HUES64 (cell line): Measurements from ENCODE around the gene MPO.

ENCODE experiments used
- H3K27ac ChIP-seq: 2 replicates; pipeline ENCODE4 v1.7.0; 2013; ENCODE audit warnings: low read depth, low read length, inconsistent platforms
- H3K27me3 ChIP-seq: 2 replicates; pipeline ENCODE4 v1.6.1; 2013; ENCODE audit warnings: mild to moderate bottlenecking, low read length; ENCODE audit not compliant: insufficient read depth
- H3K36me3 ChIP-seq: 2 replicates; pipeline ENCODE4 v1.6.1; 2013; ENCODE audit warnings: mild to moderate bottlenecking, low read length; ENCODE audit not compliant: insufficient read depth
- H3K4me1 ChIP-seq: 2 replicates; pipeline ENCODE4 v1.6.1; 2013; ENCODE audit warnings: mild to moderate bottlenecking, low read length, moderate library complexity; ENCODE audit not compliant: insufficient read depth
- H3K4me3 ChIP-seq: 2 replicates; pipeline ENCODE4 v1.5.1; 2013; ENCODE audit warnings: mild to moderate bottlenecking, low read length, moderate library complexity
- H3K9ac ChIP-seq: 2 replicates; pipeline ENCODE4 v1.6.1; 2013; ENCODE audit warnings: mild to moderate bottlenecking, low read depth, low read length
- H3K9me3 ChIP-seq: 2 replicates; pipeline ENCODE4 v1.6.1; 2013; ENCODE audit warnings: low read depth, low read length; ENCODE audit not compliant: insufficient read depth
- WGBS: fragments of 150-250, 120-280 bp; methylation state at CpG from one replicate; pipeline ENCODE4 v1.1.7; 2013; ENCODE audit warnings: missing lambda C conversion rate; 5-methylcytosine and 5-hydroxymethylcytosine counted together

The MPO gene

DNA sequence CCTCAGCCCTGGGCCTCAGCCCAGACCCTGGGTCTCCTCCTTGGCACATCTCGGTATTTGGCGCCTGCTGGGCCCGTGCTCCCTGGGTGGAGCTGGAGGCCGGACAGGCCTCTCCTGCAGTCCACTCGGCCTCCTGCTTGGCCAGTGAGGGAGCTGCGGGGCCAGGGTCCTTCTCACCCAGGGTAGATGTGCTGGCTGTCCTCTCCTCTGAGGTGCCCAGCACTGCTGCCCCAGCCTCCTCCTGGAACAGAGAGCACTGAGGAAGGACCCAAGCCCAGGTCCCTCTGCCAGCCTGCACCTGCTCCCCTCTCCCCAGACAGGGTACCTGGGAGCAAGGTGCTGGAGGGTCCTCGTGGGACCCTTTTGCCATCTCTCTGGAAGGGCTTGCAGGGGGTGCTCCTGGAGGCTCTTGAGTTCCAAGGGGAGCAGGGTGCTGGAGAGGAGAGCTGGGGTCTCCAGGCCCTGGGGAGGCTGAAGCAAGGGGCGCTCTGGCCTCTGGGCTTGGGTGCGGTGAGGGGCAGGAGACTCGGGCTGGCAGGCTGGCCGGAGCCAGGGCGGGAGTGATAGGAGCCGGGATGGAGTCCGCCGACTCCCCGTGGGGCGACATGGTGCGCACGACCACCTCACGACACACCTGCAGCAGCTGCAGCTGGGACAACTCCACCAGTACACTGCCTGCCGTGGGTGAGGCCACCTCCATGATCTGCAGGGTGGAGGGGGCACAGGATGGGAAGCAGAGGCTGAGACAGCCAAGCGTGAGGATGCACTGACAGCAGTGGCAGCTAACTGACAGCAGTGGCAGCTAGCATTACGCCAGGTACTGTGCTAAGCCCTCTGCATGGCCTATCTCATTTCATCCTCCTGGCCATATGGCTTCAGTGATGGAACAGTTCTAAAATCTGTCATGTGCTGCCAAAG lies 30.0 kb upstream of the MPO start:
- Histone ChIP-seq H3K27ac (no peak overlapping the region), H3K27me3 (no peaks in the 10 kb centered on the region), H3K36me3 (no peaks in the 10 kb centered on the region), H3K9me3 (no peaks in the 10 kb centered on the region), H3K4me3 (no peak overlapping the region), H3K4me1 (no peaks in the 10 kb centered on the region; the same call in 1 of the 2 replicates), H3K9ac (no peak overlapping the region)
- 90% methylated on average over 23 of the region's 23 CpGs for WGBS

DNA sequence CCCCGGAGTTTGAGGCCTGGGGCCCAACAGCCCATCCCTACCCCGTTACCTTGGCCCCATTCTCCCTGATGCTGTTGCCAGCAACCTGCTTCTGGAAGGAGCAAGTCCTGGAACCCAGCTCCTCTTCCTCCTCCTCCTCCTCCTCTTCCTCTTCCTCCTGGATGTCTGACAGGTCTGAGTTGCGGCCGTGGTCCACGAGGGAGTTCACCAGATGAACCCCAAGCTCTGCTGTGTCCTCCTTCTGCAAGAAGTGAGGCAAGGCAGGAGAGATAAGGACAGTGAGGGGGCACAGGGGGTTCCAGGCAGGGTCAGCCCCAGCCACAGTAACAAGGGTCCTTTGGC lies 29.2 kb upstream of the MPO start:
- 87% methylated on average over 5 of the region's 5 CpGs for WGBS
- no peaks in the 10 kb centered on the region for H3K27me3 ChIP-seq
- no peak overlapping the region for H3K9ac ChIP-seq
- no peak overlapping the region for H3K27ac ChIP-seq
- no peak overlapping the region for H3K4me3 ChIP-seq
- no peaks in the 10 kb centered on the region for H3K36me3 ChIP-seq
- no peaks in the 10 kb centered on the region for H3K9me3 ChIP-seq
- H3K4me1 ChIP-seq, result no peaks in the 10 kb centered on the region; the same call in 1 of the 2 replicates

DNA sequence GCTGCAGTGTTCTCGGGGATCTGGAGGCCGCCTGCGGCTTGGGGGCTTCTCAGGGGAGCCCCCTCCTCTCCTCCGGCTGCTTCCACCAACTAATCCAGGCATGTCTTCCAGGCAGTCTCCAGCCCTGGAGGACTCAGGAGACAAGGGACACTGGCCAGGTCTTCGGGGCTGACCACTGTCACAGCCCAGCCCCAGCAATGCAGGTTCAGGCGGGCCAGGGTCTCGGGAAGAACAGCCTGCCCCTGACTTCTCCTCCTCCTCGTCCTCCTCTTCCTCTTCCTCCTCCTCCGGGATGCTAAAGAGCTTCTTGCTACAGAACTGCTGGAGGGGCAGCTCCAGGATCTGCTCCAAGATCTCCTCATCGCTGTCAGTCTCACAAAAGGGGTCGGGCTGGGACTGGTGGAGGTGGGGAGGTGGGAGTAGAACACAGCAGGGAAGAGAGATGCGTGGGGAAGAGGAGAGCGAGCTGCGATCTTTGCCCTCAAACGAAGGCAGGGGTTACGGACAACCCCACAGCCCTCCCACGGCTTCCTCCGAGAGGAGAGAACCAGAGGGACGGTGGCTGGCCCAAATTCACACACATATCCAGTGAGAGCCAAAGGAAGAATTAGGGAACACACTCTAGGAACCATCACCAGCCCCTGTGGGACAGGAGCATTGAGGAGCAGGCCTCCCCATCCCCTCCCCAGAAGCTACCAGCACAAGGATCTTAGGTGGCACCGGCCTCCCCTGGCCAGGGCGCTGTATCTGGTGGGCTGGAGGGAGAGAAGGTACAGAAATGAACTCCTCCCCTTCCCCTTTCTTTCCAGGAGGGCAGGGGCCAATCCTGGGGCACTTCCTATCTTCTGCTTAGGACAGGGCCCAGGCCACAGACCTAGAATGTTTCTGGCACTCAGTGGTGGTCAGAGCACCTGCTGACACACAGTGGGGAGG lies 28.5 kb upstream of the MPO start:
- Histone ChIP-seq H3K4me1 (no peaks in the 10 kb centered on the region; the same call in none of the 2 replicates), H3K4me3 (no peak overlapping the region), H3K27me3 (no peaks in the 10 kb centered on the region), H3K9me3 (no peaks in the 10 kb centered on the region), H3K27ac (no peak overlapping the region), H3K36me3 (no peaks in the 10 kb centered on the region), H3K9ac (no peak overlapping the region)
- WGBS, result 83% methylated on average over 19 of the region's 21 CpGs

DNA sequence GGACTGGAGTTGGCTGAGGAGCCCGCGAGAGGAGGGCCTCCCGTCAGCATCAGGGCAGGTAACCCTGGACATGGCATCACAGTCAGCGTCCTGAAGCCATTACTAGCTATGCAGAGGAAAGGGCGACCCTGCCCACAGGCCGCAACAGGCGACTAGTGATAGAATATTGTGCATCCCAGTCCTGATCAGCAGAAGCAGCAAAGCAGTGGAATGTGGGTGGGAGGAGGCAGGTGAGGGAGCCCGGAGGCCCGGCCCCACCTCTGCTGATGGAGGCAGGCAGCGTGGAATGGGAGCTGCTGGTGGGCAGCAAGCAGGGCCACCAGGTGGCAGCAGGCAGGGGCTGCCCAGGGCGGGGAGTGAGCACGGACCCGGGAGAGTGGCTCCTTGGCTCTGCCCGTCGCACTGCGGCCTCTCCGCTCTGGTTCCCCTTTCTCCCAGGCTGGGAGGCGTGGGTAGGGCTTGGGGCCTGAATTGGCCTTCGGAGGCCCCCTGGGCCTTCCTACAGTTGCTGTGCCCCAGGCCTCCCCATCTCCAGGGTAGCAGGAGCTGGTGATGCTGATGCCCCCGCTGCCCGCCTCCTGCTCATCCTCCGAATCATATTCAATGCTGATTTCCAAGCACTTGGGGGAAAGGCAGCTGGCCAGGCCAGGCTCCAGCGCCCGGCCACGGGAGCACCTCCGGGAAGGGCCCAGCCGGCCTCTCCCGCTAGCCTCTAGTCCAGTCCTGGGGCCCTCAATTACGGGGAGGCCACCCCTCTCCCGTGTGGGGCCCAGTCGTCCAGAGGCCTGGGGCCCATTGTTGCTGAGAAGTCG lies 27.6 kb upstream of the MPO start:
- WGBS, result 81% methylated on average over 32 of the region's 32 CpGs
- Histone ChIP-seq H3K27me3 (no peaks in the 10 kb centered on the region), H3K27ac (no peak overlapping the region), H3K4me3 (no peak overlapping the region), H3K36me3 (no peaks in the 10 kb centered on the region), H3K4me1 (peaks cover 5% of the 10 kb centered on the region), H3K9ac (no peak overlapping the region), H3K9me3 (no peaks in the 10 kb centered on the region)

DNA sequence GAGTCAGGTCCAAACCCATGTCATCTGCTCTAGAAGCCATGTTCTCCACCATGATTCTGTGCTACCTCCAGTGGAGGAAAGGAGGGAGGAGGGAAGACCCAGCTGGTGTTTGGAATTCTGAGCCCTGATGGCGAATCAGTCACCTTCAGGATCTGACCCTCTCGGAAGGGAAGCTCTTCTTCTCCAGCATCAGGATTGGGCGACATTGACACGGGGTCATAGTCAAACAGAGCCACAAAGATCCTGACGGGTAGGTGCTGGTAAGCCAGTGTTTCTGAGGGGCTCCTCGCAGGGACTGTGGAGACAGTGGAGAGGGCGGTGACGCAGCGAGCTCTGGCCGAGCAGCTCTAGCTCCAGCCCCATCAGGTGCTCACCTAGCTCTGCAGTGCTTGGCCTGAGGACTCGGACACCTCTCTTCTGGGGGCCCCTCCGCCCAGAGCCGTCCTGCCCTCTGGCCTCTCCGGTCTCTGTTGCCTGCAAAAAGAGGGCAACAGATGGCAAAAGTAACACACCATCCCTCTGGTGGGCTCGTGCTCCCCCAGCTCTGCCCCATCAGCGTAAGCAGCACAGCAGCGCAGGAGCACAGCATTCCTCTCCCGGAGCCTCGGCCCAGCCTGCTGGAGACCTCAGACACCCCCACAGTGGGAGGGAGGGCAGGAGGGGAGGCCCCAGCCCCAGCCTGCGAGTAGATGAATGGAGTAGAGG lies 26.9 kb upstream of the MPO start:
- 95% methylated on average over 20 of the region's 20 CpGs for WGBS

DNA sequence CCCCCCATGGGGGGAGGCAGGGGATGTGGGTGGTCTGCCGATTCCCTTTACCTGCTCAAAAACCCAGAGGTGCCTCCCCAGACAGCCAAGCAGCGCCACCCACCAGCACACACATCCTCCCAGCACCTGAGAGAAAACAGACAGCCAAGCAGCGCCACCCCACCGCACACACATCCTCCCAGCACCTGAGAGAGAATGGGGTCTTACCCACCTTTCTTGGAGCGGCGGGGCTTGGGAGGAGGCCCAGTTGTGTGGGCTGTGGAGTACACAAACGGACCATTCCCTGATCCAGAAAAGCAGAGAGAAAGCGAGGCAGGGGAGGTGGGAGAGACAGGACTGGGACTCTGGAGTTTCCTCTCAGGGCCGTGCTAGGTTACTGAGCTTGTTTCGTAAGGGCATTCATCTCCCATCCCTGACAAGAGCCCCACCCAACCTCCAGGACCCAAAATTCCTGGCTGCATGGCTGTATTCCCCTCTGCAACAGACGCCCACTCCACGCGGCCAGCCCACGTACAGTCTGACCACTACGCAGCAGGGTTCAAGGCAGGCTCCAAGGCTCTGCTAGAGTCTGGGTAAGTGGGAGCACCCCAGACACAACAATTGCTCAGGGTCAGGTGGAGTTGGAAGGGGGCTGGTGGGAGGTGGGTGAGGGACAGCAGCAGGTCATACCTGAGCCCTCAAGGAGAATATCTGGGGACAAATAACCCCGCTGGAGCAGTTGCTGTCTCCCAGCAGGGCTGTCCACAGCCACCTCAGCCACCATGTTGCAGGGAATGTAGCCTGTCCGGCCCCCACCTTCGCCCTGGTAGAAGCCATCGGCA lies 25.6 kb upstream of the MPO start:
- no peaks in the 10 kb centered on the region for H3K9me3 ChIP-seq
- no peak overlapping the region for H3K9ac ChIP-seq
- WGBS, result 93% methylated on average over 18 of the region's 19 CpGs
- H3K36me3 ChIP-seq, result no peaks in the 10 kb centered on the region
- H3K4me3 ChIP-seq, result no peak overlapping the region
- H3K27me3 ChIP-seq, result no peaks in the 10 kb centered on the region
- no peak overlapping the region for H3K27ac ChIP-seq
- H3K4me1 ChIP-seq, result peaks cover 5% of the 10 kb centered on the region; the same call in 1 of the 2 replicates

More for the DNA sequence above, 26.9 kb upstream of the MPO start:
- no peaks in the 10 kb centered on the region for H3K36me3 ChIP-seq
- no peak overlapping the region for H3K9ac ChIP-seq
- H3K4me3 ChIP-seq, result no peak overlapping the region
- peaks cover 5% of the 10 kb centered on the region; the same call in 1 of the 2 replicates for H3K4me1 ChIP-seq
- H3K27ac ChIP-seq, result no peak overlapping the region
- H3K9me3 ChIP-seq, result no peaks in the 10 kb centered on the region
- no peaks in the 10 kb centered on the region for H3K27me3 ChIP-seq

DNA sequence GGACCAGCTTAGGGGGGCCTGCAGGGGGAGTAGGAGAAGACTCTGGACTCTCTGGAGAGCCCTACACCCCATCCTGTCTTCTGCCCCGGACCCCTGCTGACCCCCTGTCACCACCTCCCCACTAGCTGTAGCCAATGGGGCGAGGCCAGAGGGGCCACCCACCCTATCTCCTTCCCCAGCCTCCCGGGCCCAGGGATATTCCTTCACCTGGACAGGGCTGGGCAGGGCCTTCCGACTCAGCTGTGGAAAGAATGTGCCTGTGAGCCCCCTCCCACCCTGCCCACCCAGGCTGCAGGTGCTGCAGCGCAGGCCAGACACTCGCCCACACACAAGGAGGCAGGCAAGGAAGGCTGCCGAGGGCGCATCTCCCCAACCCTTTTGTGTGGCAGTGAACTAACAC lies 24.9 kb upstream of the MPO start:
- Histone ChIP-seq H3K9me3 (no peaks in the 10 kb centered on the region), H3K9ac (no peak overlapping the region), H3K27ac (no peak overlapping the region), H3K4me3 (no peak overlapping the region), H3K4me1 (peaks cover 5% of the 10 kb centered on the region; the same call in 1 of the 2 replicates), H3K36me3 (no peaks in the 10 kb centered on the region), H3K27me3 (no peaks in the 10 kb centered on the region)
- 89% methylated on average over 8 of the region's 8 CpGs for WGBS

DNA sequence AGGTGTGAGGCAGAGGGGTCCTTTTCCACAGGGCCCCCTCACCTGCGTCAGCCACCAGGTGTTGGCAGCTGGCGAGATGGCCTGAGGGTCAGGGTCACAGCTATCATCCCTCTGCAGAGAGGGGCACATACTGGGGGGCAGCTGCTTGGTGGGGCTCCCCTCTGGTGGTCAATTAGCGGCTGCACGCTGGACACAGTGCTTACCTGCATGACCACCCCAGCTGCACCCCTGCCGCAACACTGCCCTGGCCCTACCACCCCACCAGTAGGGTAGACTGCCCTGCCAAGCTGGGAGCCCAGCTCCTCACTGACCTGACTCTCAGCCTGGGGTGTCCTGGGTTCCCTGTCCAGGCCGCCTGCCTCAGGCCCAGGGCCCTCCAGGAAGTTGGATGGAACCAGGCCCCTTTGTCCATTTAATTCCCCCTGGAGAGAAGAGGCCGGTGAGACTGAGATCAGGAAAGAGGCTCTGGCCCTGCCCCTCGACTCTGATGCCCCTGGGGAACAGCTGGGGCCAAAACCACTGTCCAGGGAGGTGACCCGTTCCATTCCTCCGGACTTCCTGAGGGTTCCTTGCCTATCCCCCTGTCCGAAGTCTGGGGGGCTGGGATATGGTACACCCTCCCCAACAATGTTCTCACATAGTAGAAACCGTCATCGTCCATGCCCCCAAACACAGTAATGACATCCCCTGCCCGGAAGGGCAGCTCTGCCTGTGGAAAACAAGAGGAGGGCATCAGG lies 24.2 kb upstream of the MPO start:
- no peak overlapping the region for H3K27ac ChIP-seq
- no peaks in the 10 kb centered on the region for H3K27me3 ChIP-seq
- H3K4me1 ChIP-seq, result peaks cover 5% of the 10 kb centered on the region; the same call in 1 of the 2 replicates

DNA sequence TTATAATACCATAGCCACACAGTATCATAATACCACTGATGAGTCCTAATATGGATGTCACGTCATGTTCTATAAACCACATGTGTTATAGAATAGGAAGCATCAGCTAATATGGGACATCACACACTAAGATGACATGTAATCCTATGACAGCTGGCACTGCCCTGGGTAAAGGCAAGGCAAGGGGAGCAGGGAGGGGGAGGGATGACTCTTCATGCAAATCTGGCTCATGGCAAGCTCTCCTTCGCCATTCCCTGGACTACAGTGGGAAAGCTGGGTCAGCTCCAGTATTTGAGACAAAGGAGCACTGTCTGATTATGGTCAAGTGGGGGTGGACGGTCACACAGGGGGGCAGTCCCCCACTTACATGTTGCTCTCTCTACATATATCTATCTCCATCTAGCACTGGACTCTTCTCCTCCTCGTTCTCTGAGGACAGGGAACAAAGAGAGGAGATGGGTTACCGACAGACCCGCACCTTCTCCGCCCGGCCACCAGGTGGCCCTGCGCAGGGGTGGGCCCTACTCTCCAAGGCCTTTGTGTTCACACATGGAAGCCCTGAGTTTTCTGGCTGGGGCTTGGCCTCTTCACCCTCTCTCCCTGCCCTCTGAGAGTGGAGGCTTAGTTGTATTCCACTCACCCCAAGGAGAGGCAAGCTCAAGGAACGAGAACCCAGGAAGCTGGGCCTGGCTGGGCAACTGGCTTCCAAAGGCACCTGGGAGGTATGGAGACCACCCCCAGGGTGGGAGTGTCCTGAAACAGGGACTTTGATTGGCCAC lies 23.4 kb upstream of the MPO start:
- Histone ChIP-seq H3K4me3 (no peak overlapping the region), H3K4me1 (peaks cover 5% of the 10 kb centered on the region; the same call in 1 of the 2 replicates), H3K9me3 (no peaks in the 10 kb centered on the region), H3K27me3 (no peaks in the 10 kb centered on the region), H3K36me3 (no peaks in the 10 kb centered on the region), H3K27ac (no peak overlapping the region), H3K9ac (0 out of 2 replicates have a peak overlapping the region, but pooled peaks have one; percentile 18)
- WGBS, result 54% methylated on average over 10 of the region's 10 CpGs

More for the DNA sequence above, 24.2 kb upstream of the MPO start:
- H3K9ac ChIP-seq, result 0 out of 2 replicates have a peak overlapping the region, but pooled peaks have one; percentile 18
- no peaks in the 10 kb centered on the region for H3K9me3 ChIP-seq
- no peak overlapping the region for H3K4me3 ChIP-seq
- no peaks in the 10 kb centered on the region for H3K36me3 ChIP-seq
- WGBS, result 94% methylated on average over 14 of the region's 14 CpGs
